Astrocyte of the spinal cord (primary cell): Measurements from ENCODE around the gene ARF4.

Experiments used
- DNase-seq: peaks from one replicate; pipeline ENCODE4 v3.0.0; 2011; ENCODE audit warnings: low read depth, low spot score
- H3K4me3 ChIP-seq: 2 replicates; pipeline ENCODE4 v1.5.1; 2011; ENCODE audit warnings: low read depth, mild to moderate bottlenecking, low read length, moderate library complexity
- in situ Hi-C: cut with HindIII; loops from 2 replicates; pipeline ENCODE4 v1.10.0; 2017; ENCODE audit warnings: low sequenced_read_pairs
- TF ChIP-seq, protein P1 (sequence below): IDR thresholded peaks from 2 replicates; pipeline ENCODE4 v1.5.1; 2012; ENCODE audit warnings: low read depth, mild to moderate bottlenecking, low read length, inconsistent platforms

ARF4 gene

GRCh38 chr3:57598765-57599360 is 1.7 kb upstream of the ARF4 start:
- in situ Hi-C loops = no loop called here
- DNase-seq = no peak
- peak overlapping the region; percentile 65 for H3K4me3 ChIP-seq
- TF ChIP-seq, protein P1, sequence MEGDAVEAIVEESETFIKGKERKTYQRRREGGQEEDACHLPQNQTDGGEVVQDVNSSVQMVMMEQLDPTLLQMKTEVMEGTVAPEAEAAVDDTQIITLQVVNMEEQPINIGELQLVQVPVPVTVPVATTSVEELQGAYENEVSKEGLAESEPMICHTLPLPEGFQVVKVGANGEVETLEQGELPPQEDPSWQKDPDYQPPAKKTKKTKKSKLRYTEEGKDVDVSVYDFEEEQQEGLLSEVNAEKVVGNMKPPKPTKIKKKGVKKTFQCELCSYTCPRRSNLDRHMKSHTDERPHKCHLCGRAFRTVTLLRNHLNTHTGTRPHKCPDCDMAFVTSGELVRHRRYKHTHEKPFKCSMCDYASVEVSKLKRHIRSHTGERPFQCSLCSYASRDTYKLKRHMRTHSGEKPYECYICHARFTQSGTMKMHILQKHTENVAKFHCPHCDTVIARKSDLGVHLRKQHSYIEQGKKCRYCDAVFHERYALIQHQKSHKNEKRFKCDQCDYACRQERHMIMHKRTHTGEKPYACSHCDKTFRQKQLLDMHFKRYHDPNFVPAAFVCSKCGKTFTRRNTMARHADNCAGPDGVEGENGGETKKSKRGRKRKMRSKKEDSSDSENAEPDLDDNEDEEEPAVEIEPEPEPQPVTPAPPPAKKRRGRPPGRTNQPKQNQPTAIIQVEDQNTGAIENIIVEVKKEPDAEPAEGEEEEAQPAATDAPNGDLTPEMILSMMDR = no peak

GRCh38 chr3:57596495-57597126 is 533 bp downstream of the ARF4 start:
- peak overlapping the region; percentile 100 for H3K4me3 ChIP-seq
- DNase-seq = peak; percentile 92
- TF ChIP-seq, protein P1 = no peak
- in situ Hi-C loops = no loop called here

- in situ Hi-C loops = no loop called here
- no peak for DNase-seq
- TF ChIP-seq, protein P1 = no peak
- H3K4me3 ChIP-seq = peak overlapping the region; percentile 100
Observed at GRCh38 chr3:57594576-57594975, 2.6 kb downstream of the ARF4 start.

DNA sequence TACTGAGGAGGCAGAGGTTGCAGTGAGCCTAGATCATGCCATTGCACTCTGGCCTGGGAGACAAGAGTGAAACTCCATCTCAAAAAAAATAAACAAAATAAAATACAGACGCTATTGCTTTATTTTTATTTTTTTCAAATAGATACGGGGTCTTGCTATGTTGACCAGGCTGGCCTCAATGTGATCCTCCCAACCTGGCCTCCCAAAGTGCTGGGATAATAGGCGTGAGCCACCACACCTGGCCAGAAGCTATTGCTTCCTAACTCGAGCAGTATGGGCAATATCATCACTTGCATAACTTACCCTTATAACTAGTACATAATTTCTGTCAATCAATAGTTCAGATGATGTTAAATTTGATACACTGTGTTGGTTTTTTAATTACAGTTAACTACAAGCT is 3.0 kb downstream of the ARF4 start:
- DNase-seq = no peak
- in situ Hi-C loops = no loop called here
- TF ChIP-seq, protein P1 = no peak
- peak overlapping the region; percentile 100 for H3K4me3 ChIP-seq

DNA sequence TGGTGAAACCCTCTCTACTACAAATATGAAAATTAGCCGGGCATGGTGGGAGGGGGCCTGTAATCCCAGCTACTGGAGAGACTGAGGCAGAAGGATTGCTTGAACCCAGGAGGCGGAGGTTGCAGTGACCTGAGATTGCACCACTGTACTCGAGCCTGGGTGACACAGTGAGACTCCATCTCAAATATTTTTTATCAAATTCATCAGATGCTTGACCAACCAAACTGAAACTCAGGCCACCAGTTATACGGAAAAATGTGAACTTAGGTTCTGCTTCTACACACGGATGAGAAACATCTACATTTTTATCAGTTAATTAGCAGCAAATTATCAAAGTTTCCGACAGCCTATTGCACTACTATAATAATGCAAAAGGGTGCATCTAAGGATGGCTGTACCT is 4.8 kb downstream of the ARF4 start:
- DNase-seq = no peak
- no peak overlapping the region for H3K4me3 ChIP-seq
- TF ChIP-seq, protein P1 = no peak
- in situ Hi-C loops = no loop called here

GRCh38 chr3:57587905-57588304 is 9.2 kb downstream of the ARF4 start:
- no peak overlapping the region for H3K4me3 ChIP-seq
- TF ChIP-seq, protein P1 = no peak
- in situ Hi-C loops = no loop called here
- no peak for DNase-seq
